ENCODE results near the gene NOX3. TPM values are rescaled to one million over a fixed set of nuclear protein-coding genes. Genes with fewer than 3 reads are reported as not detected.
"Not testable (repeated sequence)": the region's sequence is repeated elsewhere in the genome, so short reads cannot be mapped to it uniquely, and the experiment has no call there.

Gene NOX3
- total RNA-seq, 4 donors from 2014 or later, result not detected

DNA sequence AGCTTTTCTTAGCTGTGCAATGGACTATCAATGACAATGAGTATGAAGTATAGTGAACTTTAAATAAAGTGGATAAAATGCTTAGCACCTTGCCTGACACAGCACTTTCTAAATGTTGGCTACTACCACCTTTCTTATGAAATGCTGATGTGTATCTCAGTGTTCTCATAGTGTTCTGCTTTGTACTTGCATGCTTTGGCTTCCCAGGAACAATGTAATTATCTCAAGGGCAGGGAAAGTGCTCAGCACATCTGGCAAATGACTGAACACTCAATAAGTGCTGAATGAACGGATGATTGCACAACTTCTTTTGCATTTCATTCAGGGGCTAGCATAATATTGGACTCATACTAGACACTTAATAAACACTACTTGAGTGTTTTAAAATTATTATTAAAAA lies 28.2 kb upstream of the NOX3 start:
- Histone ChIP-seq H3K36me3 (no peaks in the 10 kb centered on the region), H3K9me3 (no peaks in the 10 kb centered on the region), H3K27me3 (no peaks in the 10 kb centered on the region), H3K27ac (no peak overlapping the region), H3K4me1 (no peaks in the 10 kb centered on the region), H3K4me3 (replicated peaks in 1 of 3) (no peak overlapping the region)
- TF ChIP-seq POLR2A (IDR thresholded peaks at IDR 0.05), result no peak
- TF ChIP-seq, protein P1, sequence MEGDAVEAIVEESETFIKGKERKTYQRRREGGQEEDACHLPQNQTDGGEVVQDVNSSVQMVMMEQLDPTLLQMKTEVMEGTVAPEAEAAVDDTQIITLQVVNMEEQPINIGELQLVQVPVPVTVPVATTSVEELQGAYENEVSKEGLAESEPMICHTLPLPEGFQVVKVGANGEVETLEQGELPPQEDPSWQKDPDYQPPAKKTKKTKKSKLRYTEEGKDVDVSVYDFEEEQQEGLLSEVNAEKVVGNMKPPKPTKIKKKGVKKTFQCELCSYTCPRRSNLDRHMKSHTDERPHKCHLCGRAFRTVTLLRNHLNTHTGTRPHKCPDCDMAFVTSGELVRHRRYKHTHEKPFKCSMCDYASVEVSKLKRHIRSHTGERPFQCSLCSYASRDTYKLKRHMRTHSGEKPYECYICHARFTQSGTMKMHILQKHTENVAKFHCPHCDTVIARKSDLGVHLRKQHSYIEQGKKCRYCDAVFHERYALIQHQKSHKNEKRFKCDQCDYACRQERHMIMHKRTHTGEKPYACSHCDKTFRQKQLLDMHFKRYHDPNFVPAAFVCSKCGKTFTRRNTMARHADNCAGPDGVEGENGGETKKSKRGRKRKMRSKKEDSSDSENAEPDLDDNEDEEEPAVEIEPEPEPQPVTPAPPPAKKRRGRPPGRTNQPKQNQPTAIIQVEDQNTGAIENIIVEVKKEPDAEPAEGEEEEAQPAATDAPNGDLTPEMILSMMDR (IDR thresholded peaks at IDR 0.05), result no peak
- intact Hi-C loops (cut with DNase I), result no loop called here
- 0 to 31% methylated on average over 1 of the region's 1 CpG for WGBS, 2 donors
- DNase-seq, result no peak

DNA sequence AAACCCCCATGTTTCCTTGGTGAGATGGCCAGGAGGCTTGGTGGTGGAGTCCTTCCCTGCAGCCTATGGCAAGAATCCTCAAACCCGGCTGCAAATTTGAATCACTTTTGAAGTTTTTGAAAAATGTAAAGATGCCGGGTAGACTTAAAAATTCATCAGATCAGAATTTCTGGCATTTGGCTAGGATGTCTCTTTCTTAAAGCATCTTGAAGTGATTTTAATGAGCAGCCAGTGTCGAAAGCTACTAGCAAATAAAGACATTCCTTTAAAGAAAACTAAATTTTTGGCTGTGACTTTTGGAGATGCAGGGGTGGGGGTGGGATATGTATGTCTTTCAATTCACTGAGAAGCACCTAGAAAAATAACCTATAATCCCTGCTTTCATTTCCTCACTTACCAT lies 25.6 kb upstream of the NOX3 start:
- no peak for DNase-seq
- intact Hi-C loops (cut with DNase I), result no loop called here
- WGBS, 2 donors, result 86 to 87% methylated on average over 3 of the region's 3 CpGs
- Histone ChIP-seq H3K36me3 (no peaks in the 10 kb centered on the region), H3K27me3 (no peaks in the 10 kb centered on the region), H3K9me3 (no peaks in the 10 kb centered on the region), H3K4me1 (no peaks in the 10 kb centered on the region), H3K27ac (no peak overlapping the region), H3K4me3 (replicated peaks in 1 of 3) (no peak overlapping the region)
- no peak for TF ChIP-seq POLR2A (IDR thresholded peaks at IDR 0.05)
- TF ChIP-seq, protein P1 (IDR thresholded peaks at IDR 0.05), result no peak

DNA sequence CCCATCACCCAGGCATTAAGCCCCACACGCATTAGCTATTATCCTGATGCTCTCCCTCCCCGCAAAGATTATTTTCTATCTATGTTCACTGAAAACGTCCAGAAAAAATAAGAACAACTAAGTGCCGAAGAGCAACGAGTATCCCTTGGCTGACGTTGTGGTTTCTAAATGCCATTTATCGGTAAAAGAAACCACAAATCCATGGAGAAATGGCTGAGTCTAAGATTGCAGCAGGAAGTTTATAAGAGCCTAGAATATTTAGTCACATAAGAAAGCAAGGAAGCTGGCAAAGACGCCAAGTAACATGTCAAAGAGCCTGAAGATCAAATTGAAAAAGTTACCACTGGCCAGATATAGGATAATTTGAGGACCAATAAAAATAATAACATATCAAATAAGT lies 18.1 kb upstream of the NOX3 start:
- Histone ChIP-seq H3K9me3 (no peaks in the 10 kb centered on the region), H3K27ac (no peak overlapping the region), H3K36me3 (no peaks in the 10 kb centered on the region), H3K4me1 (no peaks in the 10 kb centered on the region), H3K27me3 (no peaks in the 10 kb centered on the region), H3K4me3 (replicated peaks in 1 of 3) (no peak overlapping the region)
- intact Hi-C loops (cut with DNase I), result no loop called here
- no peak for TF ChIP-seq POLR2A (IDR thresholded peaks at IDR 0.05)
- TF ChIP-seq, protein P1 (IDR thresholded peaks at IDR 0.05), result no peak
- 81 to 82% methylated on average over 8 of the region's 8 CpGs for WGBS, 2 donors
- no peak for DNase-seq

DNA sequence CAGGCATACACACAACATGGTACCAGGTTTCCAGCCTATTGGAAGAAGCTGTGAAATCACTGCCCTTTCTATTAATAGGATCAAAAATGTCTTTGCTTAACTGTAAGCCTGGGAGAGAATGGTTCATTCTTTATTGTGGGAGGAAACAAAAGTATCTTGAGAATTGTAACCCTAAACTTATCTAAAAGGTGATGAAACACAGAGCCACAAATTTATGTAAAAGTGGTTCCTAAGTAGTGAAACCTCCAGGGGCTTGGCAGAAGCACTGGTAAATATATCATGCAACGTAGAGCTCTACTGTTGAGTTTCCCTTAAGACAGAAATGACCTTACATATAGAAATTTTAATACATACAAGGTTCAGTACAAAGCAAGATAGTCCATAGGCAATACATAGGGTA lies 17.2 kb upstream of the NOX3 start:
- Histone ChIP-seq H3K27ac (no peak overlapping the region), H3K9me3 (no peaks in the 10 kb centered on the region), H3K36me3 (no peaks in the 10 kb centered on the region), H3K4me3 (replicated peaks in 1 of 3) (no peak overlapping the region), H3K4me1 (no peaks in the 10 kb centered on the region), H3K27me3 (no peaks in the 10 kb centered on the region)
- WGBS, 2 donors, result 71 to 77% methylated on average over 1 of the region's 1 CpG
- no peak for TF ChIP-seq POLR2A (IDR thresholded peaks at IDR 0.05)
- TF ChIP-seq, protein P1 (IDR thresholded peaks at IDR 0.05), result no peak
- no peak for DNase-seq
- intact Hi-C loops (cut with DNase I), result no loop called here

DNA sequence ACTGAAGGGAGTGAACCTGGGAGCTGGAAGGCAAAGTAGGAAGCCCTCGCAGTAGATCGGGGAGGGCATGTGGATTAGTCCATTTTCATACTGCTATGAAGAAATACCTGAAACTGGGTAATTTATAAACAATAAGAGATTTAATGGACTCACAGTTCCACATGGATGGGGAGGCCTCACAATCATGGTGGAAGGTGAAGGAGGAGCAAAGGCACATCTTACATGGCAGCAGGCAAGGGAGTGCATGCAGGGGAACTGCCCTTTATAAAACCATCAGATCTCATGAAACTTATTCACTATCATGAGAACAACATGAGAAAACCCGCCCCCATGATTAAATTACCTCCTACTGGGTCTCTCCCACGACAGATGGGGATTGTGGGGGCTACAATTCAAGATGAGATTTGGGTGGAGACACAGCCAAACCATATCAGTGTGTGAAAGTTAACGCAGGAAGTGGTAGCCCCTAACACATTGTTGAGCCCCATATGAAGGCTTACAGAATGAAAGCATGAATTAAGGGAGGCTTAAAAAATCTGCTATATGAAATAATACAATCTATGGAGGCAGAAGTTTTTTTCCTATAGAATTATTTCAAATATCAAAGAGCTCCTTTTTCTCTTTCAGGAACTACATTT lies 15.5 kb upstream of the NOX3 start:
- H3K27me3 ChIP-seq; H3K4me1 ChIP-seq; intact Hi-C loops (cut with DNase I); H3K36me3 ChIP-seq; H3K4me3 ChIP-seq (replicated peaks in 1 of 3); H3K27ac ChIP-seq; DNase-seq; H3K9me3 ChIP-seq: not testable (repeated sequence)
- WGBS, 2 donors, result 92 to 95% methylated on average over 5 of the region's 5 CpGs

DNA sequence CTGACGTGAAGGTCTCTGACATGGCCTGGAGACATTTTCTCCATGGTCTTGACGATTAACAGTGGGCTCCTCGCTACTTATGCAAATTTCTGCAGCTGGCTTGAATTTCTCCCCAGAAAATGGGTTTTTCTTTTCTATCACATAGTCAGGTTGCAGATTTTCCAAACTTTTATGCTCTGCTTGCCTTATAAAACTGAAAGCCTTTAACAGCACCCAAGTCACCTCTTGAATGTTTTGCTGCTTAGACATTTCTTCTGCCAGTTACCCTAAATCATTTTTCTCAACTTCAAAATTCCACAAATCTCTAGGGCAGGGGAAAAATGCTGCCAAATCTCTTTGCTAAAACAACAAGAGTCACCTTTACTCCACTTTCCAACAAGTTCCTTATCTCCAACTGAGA lies 12.9 kb upstream of the NOX3 start:
- not testable (repeated sequence) for H3K27ac ChIP-seq

More for the DNA sequence above, 12.9 kb upstream of the NOX3 start:
- H3K4me3 ChIP-seq (replicated peaks in 1 of 3); DNase-seq; H3K27me3 ChIP-seq; H3K4me1 ChIP-seq; H3K9me3 ChIP-seq; H3K36me3 ChIP-seq; intact Hi-C loops (cut with DNase I): not testable (repeated sequence)
- WGBS, 2 donors, result 96% methylated on average over 3 of the region's 3 CpGs
